Midbrain (tissue), 1 donor: ENCODE results near the gene TAX1BP1.
A peak's percentile ranks its signal among the peaks of the same experiment; 100 is the strongest.
"Not testable (repeated sequence)": the region's sequence is repeated elsewhere in the genome, so short reads cannot be mapped to it uniquely, and the experiment has no call there.

ENCODE experiments used
- DNase-seq: peaks from one replicate; lab custom pipeline; 2025; lab: John Stamatoyannopoulos, UW

TAX1BP1 gene

DNA sequence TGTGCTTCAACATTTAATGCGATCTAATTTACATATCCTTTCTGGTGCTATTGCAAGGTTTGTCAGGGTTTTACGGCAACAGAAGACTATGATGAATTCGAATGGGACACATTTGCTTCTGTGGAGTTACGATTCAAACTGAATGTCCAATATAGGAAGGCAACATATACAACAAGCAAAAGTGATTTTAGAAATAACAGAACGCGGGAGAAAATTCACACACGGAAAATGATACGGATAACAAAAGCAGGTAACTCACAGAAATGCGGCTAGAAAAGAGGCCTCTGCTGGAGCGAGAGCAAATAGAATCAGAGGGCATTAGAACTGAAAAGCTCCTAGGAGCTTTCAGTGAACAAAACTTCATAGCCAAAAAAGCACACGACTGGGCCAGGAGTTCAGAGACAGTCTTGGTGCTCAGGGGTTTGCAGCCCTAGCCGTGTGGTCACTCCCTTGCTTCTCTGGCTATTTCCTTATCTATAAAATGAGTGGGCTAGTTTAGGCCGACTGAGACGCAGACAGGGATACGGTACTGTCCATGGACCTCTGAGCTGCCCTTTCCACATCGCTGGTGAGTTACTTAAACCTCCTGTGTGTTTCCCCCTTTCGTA, 557 bp upstream of the TAX1BP1 start:
- no peak for DNase-seq

DNA sequence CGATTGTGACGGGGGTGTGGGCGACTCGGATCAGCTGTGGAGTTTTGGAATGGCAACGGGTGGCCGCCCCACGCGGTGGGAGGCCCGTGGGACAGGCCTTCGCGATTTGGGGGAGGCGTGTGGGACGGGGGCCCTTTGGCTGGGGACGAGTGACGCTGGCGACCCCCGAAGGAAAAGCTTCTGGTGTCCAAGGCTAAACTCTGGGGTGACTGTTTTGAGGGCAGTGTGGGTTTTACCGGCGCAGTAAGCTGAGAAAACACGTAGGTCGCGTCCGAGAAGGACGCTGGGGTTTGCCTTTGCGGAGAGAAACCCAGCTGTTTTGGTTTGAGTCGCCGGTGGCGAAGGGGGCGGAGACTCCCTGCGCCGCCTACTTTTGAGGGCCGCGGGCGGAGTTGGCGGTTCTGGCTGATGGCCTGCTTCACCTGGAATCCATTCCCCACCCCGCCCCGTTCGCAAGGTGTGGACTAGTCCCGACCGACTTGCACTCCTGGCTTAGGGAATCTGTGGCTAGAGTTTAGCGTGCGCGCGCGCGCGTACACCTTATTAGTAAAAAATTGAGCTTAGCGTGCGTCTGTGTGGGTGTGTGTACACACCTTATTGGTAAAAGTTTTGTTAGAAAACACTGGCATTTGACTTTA, 606 bp downstream of the TAX1BP1 start:
- peak; percentile 65 for DNase-seq

DNA sequence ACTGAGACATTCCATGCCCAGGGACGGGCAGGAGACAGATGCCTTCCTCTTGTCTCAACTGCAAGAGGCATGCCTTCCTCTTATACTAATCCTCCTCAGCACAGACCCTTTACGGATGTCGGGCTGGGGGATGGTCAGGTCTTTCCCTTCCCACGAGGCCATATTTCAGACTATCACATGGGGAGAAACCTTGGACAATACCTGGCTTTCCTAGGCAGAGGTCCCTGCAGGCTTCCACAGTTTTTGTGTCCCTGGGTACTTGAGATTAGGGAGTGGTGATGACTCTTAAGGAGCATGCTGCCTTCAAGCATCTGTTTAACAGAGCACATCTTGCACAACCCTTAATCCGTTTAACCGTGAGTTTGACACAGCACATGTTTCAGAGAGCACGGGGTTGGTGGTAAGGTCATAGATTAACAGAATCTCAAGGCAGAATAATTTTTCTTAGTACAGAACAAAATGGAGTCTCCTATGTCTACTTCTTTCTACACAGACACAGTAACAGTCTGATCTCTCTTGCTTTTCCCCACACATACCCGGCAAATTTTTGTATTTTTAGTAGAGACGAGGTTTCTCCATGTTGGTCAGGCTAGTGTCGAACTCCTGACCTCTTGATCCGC, 2.2 kb downstream of the TAX1BP1 start:
- not testable (repeated sequence) for DNase-seq

DNA sequence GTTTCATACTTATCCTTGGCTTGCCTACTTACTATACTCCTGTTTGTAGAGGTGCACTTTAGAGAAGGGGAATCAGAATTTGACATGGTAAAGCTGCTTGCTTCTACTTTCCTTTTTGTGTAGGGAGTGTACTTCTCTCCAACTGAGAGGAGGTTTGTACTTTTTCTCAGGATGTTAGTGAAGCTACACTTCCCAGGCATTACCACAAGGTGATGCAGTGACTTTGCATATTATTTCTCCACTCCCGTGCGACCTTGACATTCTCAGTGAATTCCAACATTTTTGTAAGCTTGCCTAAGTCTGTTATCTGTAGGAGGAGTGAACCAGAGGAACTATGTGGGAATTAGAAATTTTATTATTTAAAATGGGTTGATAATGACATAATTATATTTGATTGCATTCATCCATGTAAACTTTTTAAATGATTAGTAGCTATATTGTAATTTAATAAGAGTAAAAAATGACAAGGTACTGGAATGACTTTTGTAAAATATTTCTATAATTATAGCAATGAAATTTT, 5.2 kb downstream of the TAX1BP1 start:
- no peak for DNase-seq

DNA sequence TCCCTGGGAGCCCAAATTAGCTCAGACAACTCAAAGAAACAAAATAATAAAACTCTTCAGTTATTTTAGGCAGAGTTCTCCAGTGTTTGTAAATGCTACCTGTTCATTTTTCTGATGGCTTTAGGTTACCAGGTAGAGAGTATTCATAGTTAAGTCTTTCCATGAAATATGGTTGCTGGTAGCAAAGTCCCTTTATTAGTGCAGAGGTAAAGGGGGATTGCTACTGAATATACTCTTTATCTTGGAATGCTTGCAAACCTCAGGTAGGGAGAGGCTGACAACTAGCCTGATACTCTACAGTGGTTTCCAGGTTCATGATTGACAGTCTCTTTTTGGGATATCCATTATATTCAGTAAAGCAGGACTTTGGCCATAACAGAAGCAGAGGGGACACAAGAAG, 6.5 kb downstream of the TAX1BP1 start:
- DNase-seq, result no peak

DNA sequence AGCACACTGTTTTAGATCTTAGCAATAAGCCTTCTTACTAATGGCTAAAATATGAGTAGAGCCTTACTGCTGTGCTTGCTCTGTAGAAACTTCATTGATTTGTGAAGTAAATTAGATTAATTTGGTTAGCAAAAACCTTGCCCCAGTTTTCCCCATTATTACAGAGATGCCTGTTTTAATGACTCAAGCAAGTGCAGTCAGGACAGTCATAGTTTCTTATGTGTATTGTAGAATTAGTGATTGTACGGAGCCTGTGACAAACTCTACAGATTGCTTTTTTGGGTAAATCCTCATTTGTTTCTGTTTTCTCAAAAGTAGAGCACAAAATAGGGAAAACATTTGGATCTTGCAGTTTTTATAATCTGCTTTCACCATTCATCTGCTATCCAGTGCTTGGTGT, 7.0 kb downstream of the TAX1BP1 start:
- DNase-seq, result no peak

DNA sequence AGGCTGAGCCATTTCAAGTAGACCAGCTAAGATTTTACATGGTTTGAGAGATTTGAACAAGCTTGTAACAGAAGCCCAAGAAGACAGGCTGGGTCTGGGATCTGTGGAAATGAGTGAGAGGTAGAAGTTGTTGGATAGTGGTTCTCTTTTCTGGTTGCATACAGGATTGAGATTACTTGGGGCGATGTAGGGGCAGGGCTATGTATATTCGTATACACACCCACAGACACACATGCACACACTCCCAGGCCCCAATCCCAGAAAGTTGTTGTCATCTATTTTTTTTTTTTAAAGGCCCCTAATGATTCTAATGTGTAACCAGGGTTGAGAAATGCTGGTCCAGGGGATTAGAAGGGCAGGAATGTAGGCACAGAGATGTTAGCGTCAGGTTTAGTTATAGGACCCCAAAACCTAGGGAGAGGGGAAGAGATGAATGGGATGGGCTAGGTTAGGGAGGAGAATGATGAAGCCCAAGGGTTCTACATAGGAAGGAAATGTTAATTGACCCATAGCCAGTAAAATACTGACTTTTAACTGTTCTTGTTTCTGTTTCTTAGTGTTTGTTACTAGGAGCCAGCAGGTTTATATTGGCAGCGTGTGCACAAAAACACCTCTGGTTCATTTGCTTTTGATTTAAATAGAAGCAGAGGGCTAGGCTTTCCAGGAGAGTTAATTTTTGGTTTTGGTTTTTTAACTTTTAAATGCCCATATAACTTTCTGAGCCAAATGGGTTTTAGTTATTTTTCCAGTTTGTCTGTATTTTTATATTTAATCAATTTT, 7.8 kb downstream of the TAX1BP1 start:
- no peak for DNase-seq

DNA sequence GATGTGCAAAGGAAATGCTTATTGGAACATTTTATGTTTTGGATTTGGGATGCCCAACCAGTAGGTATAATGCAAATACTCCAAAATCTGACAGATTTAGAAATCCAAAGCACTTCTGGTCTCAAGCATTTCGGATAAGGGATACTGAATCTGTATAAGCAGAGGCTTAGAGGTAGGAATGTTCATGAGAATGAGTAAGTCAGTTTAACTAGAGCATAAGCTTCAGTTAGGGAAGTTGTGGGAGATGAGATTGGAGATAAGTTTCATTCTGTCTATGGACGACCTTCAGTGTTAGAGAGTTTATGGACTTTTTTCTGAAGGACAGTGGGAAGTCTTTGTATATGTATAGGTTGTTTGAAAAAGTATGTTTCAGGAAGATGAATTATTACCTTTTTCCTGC, 10.4 kb downstream of the TAX1BP1 start:
- DNase-seq, result no peak

DNA sequence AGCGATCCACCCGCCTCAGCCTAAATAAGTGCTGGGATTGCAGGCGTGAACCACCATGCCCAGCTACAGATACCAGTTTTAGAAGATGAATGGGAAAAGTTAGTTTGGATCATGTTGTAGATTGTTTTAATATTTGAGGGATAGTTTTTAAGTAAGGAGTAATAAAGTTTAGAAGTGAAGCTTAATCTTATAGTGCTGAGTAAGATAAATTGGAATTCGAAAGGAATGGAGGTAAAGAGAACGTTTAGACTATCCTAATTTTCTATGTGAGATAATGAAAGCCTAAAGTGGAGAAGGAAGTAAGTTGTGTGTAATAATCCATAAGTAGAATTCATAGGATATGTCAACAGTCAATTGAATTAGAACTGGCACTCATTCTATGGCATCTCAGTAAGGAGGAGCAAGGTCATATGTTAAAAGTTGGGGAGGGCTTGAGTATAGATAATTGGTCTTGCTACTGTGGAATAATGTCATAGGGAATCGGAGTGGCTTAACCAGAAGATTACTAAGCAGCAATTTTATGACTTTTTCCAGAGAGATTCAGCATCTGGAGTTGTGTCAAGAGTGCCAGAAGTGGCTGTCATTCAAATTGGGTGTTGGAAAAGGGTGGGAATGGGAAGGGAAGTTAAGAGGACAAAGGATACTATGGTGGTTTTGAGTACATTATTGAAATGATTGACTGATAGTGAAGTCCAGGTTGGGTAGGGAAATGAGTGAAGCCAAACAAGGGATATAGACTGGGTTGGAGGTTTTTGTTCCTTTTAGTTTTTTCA, 12.1 kb downstream of the TAX1BP1 start:
- DNase-seq, result no peak

DNA sequence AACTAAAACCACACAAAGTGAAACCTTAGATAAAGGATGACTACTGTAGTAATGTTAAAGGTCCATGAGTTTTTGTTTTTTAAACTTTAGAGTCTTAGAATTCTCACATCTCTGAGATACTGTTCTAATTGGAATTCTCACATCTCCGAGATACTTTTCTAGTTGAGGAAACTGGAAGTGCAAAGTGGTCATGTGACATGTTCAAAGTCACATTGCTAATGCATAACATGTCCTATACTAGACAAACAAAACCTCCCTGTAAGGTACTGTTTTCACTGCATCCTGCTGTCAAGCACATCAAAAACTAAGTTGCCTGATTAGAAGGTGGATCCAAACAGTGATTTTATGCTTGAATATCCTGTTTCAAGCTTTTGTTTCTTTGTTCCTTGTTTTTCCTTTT, 13.9 kb downstream of the TAX1BP1 start:
- no peak for DNase-seq

DNA sequence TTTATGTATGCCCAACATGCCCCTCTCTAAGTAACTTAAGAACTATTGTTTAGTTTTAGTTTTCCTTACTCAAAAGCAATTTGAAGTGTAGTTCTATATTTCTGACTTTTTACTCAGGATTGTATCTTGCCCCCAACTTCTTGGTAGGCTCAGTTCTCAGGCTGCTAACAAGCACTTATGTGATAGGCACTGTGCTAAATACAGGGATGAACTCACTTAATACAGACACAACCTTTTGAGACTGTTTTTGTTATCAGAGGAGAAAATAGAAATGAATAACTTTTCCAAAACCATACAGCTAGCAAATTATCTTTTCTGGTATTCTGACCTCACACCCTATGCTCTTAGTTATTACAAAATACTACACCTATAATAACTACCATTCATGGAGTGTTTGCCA, 16.3 kb downstream of the TAX1BP1 start:
- no peak for DNase-seq

DNA sequence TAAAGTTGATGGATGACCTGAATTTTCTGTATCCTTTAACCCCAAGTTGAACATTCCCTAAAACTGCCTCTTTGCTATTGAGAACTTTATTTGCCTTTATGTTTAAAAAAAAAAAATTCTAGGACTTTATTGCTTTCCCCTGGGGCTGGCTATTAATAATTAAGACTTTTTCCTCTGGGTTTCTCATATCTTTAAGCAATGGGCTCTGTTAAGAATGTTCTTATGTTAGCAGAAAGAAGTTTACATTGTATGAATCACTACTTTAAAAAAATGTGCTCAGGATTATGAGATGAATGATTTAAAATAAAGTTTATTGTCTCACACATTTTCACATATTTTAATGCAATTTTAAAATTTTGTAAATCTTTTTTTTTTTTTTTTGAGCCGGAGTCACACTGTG, 19.5 kb downstream of the TAX1BP1 start:
- DNase-seq, result no peak

DNA sequence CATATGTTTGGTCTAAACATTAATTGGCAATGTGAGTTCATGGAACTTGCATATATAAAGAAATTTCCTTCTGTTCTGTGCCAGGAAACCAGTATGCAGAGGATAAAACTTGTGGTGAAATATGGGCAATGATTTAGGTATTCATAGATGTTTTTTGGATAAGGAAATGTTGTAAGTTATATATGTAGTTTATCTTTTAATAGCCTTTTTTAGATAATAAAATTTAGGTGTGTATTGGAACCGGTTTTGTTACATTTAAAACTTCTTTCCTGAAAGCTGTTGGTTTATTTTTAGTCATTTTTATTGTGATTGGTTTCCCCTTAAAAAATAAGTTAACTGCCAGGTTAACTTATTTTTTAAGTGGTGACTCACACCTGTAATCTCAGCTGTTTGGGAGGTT, 22.1 kb downstream of the TAX1BP1 start:
- DNase-seq, result no peak

DNA sequence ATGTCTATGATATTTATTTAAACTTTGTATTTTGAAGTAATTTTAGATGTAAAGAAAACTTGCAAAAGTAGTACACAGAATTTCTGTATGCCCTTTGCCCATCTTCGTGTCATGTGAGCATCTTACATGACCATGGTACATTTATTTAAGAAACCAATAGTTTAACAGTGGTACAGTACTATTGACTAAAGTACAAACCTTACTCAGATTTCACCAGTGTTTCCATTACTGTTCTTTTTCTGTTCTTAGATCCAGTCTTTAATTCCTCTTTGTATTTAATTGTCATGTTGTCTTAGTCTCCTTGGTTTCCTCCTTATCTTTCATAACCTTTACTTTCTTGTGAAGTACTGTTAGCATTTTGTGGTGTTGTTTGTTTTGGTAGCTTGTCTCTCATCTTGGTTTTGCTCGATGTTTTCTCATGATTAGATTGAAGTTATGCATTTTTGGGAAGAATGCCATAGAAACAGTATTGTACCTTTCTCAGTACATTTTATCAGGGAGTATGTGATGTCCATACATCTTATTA, 24.1 kb downstream of the TAX1BP1 start:
- DNase-seq, result no peak

DNA sequence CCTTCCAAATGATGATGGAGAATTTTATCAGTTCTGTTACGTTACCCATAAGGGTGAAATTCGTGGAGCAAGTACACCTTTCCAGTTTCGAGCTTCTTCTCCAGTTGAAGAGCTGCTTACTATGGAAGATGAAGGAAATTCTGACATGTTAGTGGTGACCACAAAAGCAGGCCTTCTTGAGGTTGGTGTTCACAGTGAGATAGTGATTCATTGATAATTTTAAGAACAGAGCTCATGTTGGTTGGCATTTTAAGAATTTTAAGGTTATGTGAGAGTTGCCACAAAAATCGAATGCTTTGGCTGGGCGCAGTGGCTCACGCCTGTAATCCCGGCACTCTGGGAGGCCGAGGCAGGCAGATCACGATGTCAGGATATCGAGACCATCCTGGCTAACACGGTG, 25.9 kb downstream of the TAX1BP1 start:
- DNase-seq, result no peak

DNA sequence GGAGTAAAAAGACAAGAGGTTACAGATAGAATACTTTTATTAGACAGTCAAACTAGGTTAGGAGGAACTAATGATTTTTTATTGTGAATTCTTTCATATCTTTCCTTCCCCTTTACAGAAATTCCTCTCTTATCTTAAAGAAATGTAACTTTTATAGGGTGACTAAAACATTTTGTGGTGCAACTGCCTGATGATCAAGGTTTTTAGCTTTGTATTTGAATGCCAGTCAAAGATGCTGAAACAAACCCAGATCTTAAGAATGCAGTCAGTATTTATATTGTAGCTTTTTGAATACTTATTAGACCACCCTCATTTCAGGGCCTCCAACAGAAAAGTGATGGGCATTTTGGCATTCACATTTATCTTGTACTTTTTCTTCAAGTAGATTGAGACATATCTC, 27.4 kb downstream of the TAX1BP1 start:
- DNase-seq, result no peak

DNA sequence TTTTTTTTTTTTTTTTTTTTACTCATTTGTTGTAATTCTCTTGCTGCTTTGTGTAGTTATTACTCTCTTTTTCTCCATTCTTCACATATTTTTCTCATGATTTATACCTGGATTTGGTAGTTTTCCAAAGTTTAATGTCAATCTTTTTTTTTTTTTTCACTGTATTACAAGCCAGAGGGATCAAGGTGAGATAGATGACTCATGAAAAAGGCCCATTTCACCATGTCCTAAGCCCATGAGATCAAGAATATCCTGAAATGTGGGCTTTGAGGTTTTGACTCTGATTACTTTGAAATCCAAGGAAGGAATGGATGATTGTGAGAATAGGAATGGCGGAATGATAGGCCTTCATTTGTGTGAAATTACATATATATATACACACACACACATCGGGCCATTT, 31.1 kb downstream of the TAX1BP1 start:
- no peak for DNase-seq

DNA sequence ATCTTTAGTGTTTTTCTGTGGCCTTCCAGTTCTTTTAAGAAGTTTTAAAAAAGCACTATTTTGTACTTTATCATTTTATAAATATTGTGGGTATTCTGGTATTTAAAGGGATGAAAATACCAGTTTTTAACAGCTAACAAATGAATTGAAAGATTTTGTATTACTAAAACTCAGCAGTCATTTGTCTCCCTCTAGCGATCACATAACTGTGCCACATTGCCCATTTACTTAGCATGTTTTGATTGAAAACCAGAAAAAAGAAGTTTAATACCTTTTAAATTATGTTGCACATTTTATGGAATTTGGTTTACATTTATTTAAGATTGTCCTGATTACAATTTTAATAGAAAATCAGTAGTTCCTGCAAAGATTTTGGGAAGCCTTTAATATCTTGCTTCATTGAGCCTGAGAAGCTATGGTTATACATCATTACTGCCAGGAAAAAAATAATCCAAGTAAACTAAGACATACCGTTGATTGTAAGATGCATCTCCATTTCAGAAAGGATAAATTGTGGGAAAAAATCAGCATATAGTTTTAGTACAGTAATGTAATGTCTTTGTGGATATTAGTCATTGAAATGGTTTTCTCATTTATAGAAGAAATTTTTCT, 34.9 kb downstream of the TAX1BP1 start:
- DNase-seq, result peak; percentile 44

DNA sequence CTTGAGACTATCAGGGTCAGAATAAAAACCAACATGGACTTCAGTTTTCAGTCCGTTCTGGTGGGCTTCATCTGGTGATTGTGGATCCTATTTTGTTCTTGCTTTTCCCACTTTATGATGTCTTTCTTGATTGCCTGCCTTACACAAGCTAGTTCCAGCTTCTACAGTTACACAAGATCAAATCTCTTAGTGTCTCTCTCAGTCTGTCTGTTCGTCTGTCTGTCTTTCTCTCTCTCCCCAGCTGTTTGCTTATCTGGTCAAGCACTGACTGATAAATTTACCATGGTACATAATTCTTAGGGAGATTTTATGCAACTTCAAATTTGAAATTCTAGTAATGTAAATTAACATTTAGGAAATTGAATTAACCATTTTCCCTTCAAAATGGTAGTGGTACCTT, 35.8 kb downstream of the TAX1BP1 start:
- no peak for DNase-seq

DNA sequence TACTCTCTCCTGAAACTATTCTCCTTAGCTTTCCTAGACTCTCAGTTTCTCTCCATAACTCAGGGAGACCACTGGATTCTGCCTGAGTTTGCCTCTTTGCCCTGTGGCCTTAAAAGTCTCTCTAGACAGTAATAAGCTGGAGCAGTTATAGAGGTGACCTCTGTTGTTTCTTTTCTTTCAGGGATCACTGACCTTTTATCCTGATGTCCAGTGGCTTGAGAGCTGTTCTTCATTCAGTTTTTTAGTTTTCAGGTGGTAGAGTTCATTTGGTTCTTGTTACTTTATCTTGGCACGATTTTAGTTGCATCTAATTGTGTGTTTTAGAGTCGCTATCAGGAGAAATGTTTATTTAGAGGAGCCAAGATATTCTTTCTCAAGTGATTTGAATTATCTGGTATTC, 37.7 kb downstream of the TAX1BP1 start:
- DNase-seq, result no peak

DNA sequence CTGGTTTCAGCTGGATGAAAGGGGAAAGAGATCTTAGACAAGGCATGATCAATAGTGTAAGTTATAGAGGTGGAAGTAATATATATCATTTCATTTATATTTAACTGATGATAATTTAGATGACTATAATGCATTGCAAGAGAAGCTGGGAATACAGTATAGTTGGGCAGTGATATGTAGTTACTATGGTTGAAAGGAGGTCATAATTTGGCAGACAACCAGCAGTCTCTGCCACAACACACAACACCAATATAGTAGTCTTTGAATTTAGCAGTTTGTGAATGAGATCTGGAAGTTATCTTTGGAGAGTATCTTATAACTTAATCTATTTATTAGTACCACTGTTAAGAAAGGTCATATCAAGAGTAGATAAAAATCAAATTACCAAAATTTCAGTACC, 39.9 kb downstream of the TAX1BP1 start:
- DNase-seq, result no peak
